HCT116 (cell line): Measurements from ENCODE around the gene OSBPL8. TPM values are rescaled to one million over a fixed set of nuclear protein-coding genes. Genes with fewer than 3 reads are reported as not detected.

Source experiments
- ATAC-seq: fragments of 200-7000 bp; cut with Tn5 transposase; 2 replicates; pipeline ENCODE4 v1.9.1; 2020; ENCODE audit warnings: mild to moderate bottlenecking, moderate library complexity
- BruUV-seq: library from RNA; stranded (reverse); fragments of 400-500 nt; replicated peaks from 2 replicates; lab custom pipeline; 2021; lab: Mats Ljungman, UMichigan
- CTCF ChIA-PET: fragments of 300-600 bp; sonication (Branson Sonifier 250); formaldehyde crosslinking; loops from one replicate; lab custom pipeline; 2021; ENCODE audit warnings: antibody characterized with exemption; lab: Charles Lee
- POLR2A ChIA-PET: fragments of 300-600, 350-600 bp; sonication (Branson Sonifier 250); formaldehyde crosslinking; loops from one replicate; lab custom pipeline; 2021; ENCODE audit warnings: antibody characterized with exemption; lab: Charles Lee
- RAD21 ChIA-PET, 2 experiments: fragments of 300-600 bp; sonication (Branson Sonifier 250); formaldehyde crosslinking; loops; one replicate each; lab custom pipeline; 2023; ENCODE audit warnings: low total read pairs in 2 of 2; ENCODE audit not compliant: uncharacterized antibody in 2 of 2, unreplicated experiment in 2 of 2, low non-redundant PET in 1 of 2; lab: Charles Lee
- DNase-seq: peaks from one replicate; pipeline ENCODE4 v3.0.0-alpha.2; 2010; ENCODE audit warnings: low read depth, low spot score
- H2AFZ ChIP-seq: fragments of 200-600 bp; shearing (Covaris generic), sonication (generic); 2 replicates; pipeline ENCODE4 v1.6.1; 2017; ENCODE audit warnings: low read depth, mixed run types, mixed read lengths, antibody characterized with exemption, low read length; ENCODE audit not compliant: poor library complexity, severe bottlenecking
- H3K27ac ChIP-seq: 2 replicates; pipeline ENCODE4 v1.5.1; 2012; ENCODE audit warnings: low read depth, low read length
- H3K27me3 ChIP-seq: fragments of 200-600 bp; sonication (generic); 2 replicates; pipeline ENCODE4 v1.6.1; 2016; ENCODE audit warnings: mixed run types, low read length, mixed read lengths; ENCODE audit not compliant: insufficient read depth
- H3K36me3 ChIP-seq, 2 experiments: fragments of 200-500 bp in 1 of 2; fragments of 200-600 bp in 1 of 2; sonication (Bioruptor generic) in 1 of 2; sonication (generic) in 1 of 2; 2 replicates each; pipeline versions ENCODE4 v1.5.1 to v1.6.1; 2014 to 2016; ENCODE audit warnings: low read length in 2 of 2, inconsistent platforms in 1 of 2, mixed read lengths in 1 of 2, mixed run types in 1 of 2; ENCODE audit not compliant: insufficient read depth in 2 of 2, control insufficient read depth in 1 of 2
- H3K4me1 ChIP-seq, 2 experiments: fragments of 200-600 bp in 1 of 2; sonication (generic) in 1 of 2; 2 replicates each; pipeline versions ENCODE4 v1.5.1 to v1.6.1; 2012 to 2017; ENCODE audit warnings: low read length in 2 of 2, inconsistent platforms in 1 of 2, mild to moderate bottlenecking in 1 of 2, mixed read lengths in 1 of 2, mixed run types in 1 of 2, moderate library complexity in 1 of 2; ENCODE audit not compliant: insufficient read depth in 2 of 2, control insufficient read depth in 1 of 2
- H3K4me2 ChIP-seq: fragments of 200-600 bp; sonication (generic); 2 replicates; pipeline ENCODE4 v1.6.1; 2017; ENCODE audit warnings: mixed run types, low read length, mixed read lengths
- H3K4me3 ChIP-seq, 2 experiments: fragments of 200-600 bp in 1 of 2; sonication (generic) in 1 of 2; replicated peaks in 1 of 2; 2 replicates each; pipeline ENCODE4 v1.5.1; 2011 to 2016; ENCODE audit warnings: low read length in 2 of 2, control low read depth in 1 of 2, low read depth in 1 of 2, mild to moderate bottlenecking in 1 of 2, mixed read lengths in 1 of 2, mixed run types in 1 of 2
- H3K79me2 ChIP-seq: fragments of 200-600 bp; sonication (generic); 2 replicates; pipeline ENCODE4 v1.6.1; 2017; ENCODE audit warnings: mild to moderate bottlenecking, mixed run types, low read length, moderate library complexity, mixed read lengths; ENCODE audit not compliant: insufficient read depth
- H3K9ac ChIP-seq: fragments of 200-600 bp; sonication (generic); 2 replicates; pipeline ENCODE4 v1.6.1; 2016; ENCODE audit warnings: low read length, mixed read lengths
- H3K9me2 ChIP-seq: fragments of 200-600 bp; sonication (generic), shearing (Covaris generic); 2 replicates; pipeline ENCODE4 v1.6.1; 2017; ENCODE audit warnings: mixed run types, mild to moderate bottlenecking, moderate library complexity; ENCODE audit not compliant: insufficient read depth
- H3K9me3 ChIP-seq, 2 experiments: fragments of 200-500 bp in 1 of 2; fragments of 200-600 bp in 1 of 2; sonication (Bioruptor generic) in 1 of 2; sonication (generic) in 1 of 2; 2 replicates each; pipeline ENCODE4 v1.6.1; 2014 to 2017; ENCODE audit warnings: low read length in 2 of 2, mixed read lengths in 2 of 2, inconsistent platforms in 1 of 2, low read depth in 1 of 2, mild to moderate bottlenecking in 1 of 2, mixed run types in 1 of 2, moderate library complexity in 1 of 2; ENCODE audit not compliant: control insufficient read depth in 1 of 2, insufficient read depth in 1 of 2
- H4K20me1 ChIP-seq: fragments of 200-600 bp; sonication (generic), shearing (Covaris generic); 2 replicates; pipeline ENCODE4 v1.6.1; 2017; ENCODE audit warnings: mixed run types, mild to moderate bottlenecking, moderate library complexity; ENCODE audit not compliant: insufficient read depth
- ATF3 ChIP-seq: IDR thresholded peaks from 2 replicates; pipeline ENCODE4 v1.6.1; 2012
- CBX3 ChIP-seq: IDR thresholded peaks from 2 replicates; pipeline ENCODE4 v1.6.1; 2012; ENCODE audit warnings: low read depth
- ELF1 ChIP-seq: IDR thresholded peaks from 2 replicates; pipeline ENCODE4 v1.6.1; 2012; ENCODE audit warnings: low read depth, borderline replicate concordance
- MAX ChIP-seq: IDR thresholded peaks from 2 replicates; pipeline ENCODE4 v1.6.1; 2012
- POLR2A ChIP-seq: IDR thresholded peaks from 2 replicates; pipeline ENCODE4 v1.7.0; 2011; ENCODE audit warnings: borderline replicate concordance; ENCODE audit not compliant: insufficient read depth, insufficient read length; ENCODE audit errors: extremely low read depth
- TCF7L2 ChIP-seq: IDR thresholded peaks from 2 replicates; pipeline ENCODE4 v1.7.0; 2011; ENCODE audit warnings: borderline replicate concordance, inconsistent platforms; ENCODE audit not compliant: insufficient read depth, insufficient read length; ENCODE audit errors: extremely low read depth
- YY1 ChIP-seq: IDR thresholded peaks from 2 replicates; pipeline ENCODE4 v1.6.1; 2011; ENCODE audit warnings: low read length, low read depth, moderate library complexity, mild to moderate bottlenecking; ENCODE audit not compliant: insufficient replicate concordance; ENCODE audit errors: extremely low read depth
- ZFX ChIP-seq: fragments of 450-650 bp; IDR thresholded peaks from 2 replicates; pipeline ENCODE4 v1.6.1; 2017
- intact Hi-C: fragments of 100-400 bp; cut with micrococcal nuclease; formaldehyde crosslinking; loops from 2 replicates; pipeline ENCODE4 v1.10.0; 2022
- total RNA-seq: library from RNA; stranded (reverse); gene quantifications from one replicate; pipeline ENCODE4 v1.2.1, GENCODE V29; 2021; ENCODE audit not compliant: unreplicated experiment
- TF ChIP-seq, protein P1 (sequence below): IDR thresholded peaks from 2 replicates; pipeline ENCODE4 v1.6.1; 2012; ENCODE audit warnings: low read depth

Gene OSBPL8
- total RNA-seq, 1 experiment from 2014 or later = 115 TPM

DNA sequence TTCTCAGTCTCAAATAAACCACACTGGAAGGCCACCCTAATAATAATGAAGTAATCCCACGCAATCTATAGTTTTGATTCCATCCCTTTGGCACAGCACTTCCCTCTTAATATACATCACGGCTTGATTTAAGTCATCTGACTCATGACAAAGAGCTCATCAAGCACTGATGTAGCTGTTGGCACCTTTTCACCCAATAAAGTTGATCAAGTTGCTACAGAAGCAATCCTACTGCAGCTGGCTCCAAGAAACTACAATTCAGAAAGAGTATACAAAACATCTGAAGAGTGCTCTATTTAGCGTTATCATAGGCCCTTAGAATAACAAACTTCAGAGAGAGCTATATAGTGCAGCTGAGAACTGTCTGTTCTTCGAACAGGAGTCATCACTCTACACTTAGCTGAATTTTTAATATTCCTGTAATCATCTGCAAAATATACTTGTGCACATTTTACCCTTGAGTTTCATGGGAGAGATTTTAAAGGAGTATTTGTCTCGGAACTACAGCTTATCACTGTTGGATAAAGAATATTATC lies 94.9 kb downstream of the OSBPL8 start:
- Histone ChIP-seq H3K36me3 (no peaks in the 10 kb centered on the region), H2AFZ (no peak overlapping the region), H3K9ac (no peak overlapping the region), H3K4me1 (no peaks in the 10 kb centered on the region), H4K20me1 (no peaks in the 10 kb centered on the region), H3K4me2 (no peak overlapping the region), H3K79me2 (peaks cover 15% of the 10 kb centered on the region; the same call in 1 of the 2 replicates), H3K4me3 (no peak overlapping the region), H3K27me3 (no peaks in the 10 kb centered on the region), H3K27ac (no peak overlapping the region), H3K9me2 (no peaks in the 10 kb centered on the region), H3K9me3 (no peaks in the 10 kb centered on the region)
- ChIA-PET CTCF (no interaction called here), RAD21 (no interaction called here), POLR2A (no interaction called here)
- ATAC-seq = no peak
- BruUV-seq = no TSS peak
- intact Hi-C loops = no loop called here
- TF ChIP-seq TCF7L2 (no peak), ZFX (no peak), MAX (no peak)
- TF ChIP-seq, protein P1, sequence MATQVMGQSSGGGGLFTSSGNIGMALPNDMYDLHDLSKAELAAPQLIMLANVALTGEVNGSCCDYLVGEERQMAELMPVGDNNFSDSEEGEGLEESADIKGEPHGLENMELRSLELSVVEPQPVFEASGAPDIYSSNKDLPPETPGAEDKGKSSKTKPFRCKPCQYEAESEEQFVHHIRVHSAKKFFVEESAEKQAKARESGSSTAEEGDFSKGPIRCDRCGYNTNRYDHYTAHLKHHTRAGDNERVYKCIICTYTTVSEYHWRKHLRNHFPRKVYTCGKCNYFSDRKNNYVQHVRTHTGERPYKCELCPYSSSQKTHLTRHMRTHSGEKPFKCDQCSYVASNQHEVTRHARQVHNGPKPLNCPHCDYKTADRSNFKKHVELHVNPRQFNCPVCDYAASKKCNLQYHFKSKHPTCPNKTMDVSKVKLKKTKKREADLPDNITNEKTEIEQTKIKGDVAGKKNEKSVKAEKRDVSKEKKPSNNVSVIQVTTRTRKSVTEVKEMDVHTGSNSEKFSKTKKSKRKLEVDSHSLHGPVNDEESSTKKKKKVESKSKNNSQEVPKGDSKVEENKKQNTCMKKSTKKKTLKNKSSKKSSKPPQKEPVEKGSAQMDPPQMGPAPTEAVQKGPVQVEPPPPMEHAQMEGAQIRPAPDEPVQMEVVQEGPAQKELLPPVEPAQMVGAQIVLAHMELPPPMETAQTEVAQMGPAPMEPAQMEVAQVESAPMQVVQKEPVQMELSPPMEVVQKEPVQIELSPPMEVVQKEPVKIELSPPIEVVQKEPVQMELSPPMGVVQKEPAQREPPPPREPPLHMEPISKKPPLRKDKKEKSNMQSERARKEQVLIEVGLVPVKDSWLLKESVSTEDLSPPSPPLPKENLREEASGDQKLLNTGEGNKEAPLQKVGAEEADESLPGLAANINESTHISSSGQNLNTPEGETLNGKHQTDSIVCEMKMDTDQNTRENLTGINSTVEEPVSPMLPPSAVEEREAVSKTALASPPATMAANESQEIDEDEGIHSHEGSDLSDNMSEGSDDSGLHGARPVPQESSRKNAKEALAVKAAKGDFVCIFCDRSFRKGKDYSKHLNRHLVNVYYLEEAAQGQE = no peak
- DNase-seq = no peak

- ChIA-PET CTCF (no interaction called here), RAD21 (no interaction called here), POLR2A (no interaction called here)
- no TSS peak for BruUV-seq
- no peaks in the 10 kb centered on the region for H3K9me2 ChIP-seq
- H3K9ac ChIP-seq = no peak overlapping the region
- H3K4me3 ChIP-seq = no peak overlapping the region
- peaks cover 7% of the 10 kb centered on the region; the same call in 1 of the 2 replicates for H3K79me2 ChIP-seq
- DNase-seq = no peak
- ATAC-seq = no peak
- H3K4me2 ChIP-seq = no peak overlapping the region
- no peaks in the 10 kb centered on the region for H4K20me1 ChIP-seq
- H3K4me1 ChIP-seq = no peaks in the 10 kb centered on the region
- TF ChIP-seq ELF1 (no peak), POLR2A (no peak), YY1 (no peak), MAX (no peak), CBX3 (no peak), ATF3 (no peak)
- H3K27me3 ChIP-seq = no peaks in the 10 kb centered on the region
- H3K36me3 ChIP-seq = no peaks in the 10 kb centered on the region
- intact Hi-C loops = no loop called here
- H3K27ac ChIP-seq = no peak overlapping the region
- H2AFZ ChIP-seq = no peak overlapping the region
- no peaks in the 10 kb centered on the region for H3K9me3 ChIP-seq
Observed at GRCh38 chr12:76462668-76463224, 96.8 kb downstream of the OSBPL8 start.
